ENCODE data around the gene PLEKHO2.
"Not testable (repeated sequence)": the region's sequence is repeated elsewhere in the genome, so short reads cannot be mapped to it uniquely, and the experiment has no call there.

Gene PLEKHO2, protein sequence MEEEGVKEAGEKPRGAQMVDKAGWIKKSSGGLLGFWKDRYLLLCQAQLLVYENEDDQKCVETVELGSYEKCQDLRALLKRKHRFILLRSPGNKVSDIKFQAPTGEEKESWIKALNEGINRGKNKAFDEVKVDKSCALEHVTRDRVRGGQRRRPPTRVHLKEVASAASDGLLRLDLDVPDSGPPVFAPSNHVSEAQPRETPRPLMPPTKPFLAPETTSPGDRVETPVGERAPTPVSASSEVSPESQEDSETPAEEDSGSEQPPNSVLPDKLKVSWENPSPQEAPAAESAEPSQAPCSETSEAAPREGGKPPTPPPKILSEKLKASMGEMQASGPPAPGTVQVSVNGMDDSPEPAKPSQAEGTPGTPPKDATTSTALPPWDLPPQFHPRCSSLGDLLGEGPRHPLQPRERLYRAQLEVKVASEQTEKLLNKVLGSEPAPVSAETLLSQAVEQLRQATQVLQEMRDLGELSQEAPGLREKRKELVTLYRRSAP

DNA sequence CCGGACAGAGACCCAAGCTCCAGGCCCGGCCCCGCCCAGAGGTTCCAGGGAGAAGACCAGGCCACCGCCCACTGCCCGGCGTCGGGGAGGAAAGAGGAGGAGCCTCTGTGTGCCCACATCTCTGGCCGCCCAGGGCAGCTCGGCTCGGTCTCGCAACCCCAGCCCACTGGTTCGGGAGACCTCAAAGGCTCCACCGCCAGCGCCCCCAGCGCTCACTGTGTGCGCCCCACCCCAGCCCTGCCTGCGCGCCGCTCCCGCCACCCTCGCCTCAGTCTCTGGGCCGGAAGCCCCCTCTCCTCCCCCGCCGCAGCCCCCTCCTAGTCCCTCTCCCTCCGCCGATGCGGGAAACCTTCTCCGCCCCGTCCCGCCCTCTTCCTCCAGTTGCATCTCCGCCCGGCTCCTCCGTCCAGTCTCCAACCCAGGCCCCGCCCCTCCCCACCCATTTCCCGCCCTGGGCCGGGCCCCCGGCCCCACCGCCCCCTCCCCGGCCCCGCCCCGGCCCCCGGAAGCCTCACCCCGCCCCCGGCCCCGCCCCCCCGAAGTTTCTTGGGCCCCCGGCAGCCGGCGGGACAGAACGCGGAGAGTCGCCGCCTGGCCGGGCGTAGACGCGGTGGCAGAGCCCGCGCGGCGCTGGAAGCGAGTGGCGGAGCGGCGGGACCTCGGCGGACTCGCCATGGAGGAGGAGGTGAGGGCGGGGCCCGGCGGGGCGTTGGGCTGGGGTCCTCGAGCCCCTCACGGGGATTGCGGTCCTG, at the start of gene PLEKHO2:
TSS of gene PLEKHO2 (plus strand) at position 572 of the 752 bp plus-strand sequence. CDS start at position 674, 102 bp downstream.
- Mint-ChIP-seq H3K4me1 (peaks cover 65% of the 10 kb centered on the region), H3K36me3 (peaks cover 6% of the 10 kb centered on the region), H3K4me3 (peak within 1 kb of the TSS; percentile 96), H3K27ac (peak within 1 kb of the TSS; percentile 76), H3K9me3 (no peaks in the 10 kb centered on the region), H3K27me3 (no peaks in the 10 kb centered on the region)
- ATAC-seq, result peak; percentile 91

DNA sequence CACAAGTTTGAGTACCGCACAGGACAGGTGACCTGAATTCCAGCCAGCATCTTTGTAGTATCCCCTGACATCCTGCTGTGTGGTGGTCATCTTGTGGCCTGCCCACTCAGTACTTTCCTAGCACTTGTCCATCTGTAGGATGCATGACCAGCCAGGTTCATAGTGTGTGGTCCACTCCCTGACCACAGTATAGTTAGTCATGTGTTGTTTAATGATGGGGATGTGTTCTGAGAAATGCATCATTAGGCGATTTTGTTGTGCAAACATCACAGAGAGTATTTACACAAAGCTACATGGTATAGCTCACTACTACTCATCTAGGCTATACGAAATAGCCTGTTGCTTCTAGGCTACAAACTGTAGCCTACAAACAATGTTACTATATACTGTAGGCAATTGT, 49.4 kb upstream of the PLEKHO2 start:
- no peaks in the 10 kb centered on the region for H3K36me3 Mint-ChIP-seq
- no peaks in the 10 kb centered on the region for H3K9me3 Mint-ChIP-seq
- no peak overlapping the region for H3K4me3 Mint-ChIP-seq
- no peak for ATAC-seq
- no peaks in the 10 kb centered on the region for H3K4me1 Mint-ChIP-seq
- H3K27ac Mint-ChIP-seq, result no peak overlapping the region
- no peaks in the 10 kb centered on the region for H3K27me3 Mint-ChIP-seq

- not testable (repeated sequence) for ATAC-seq, H3K9me3 Mint-ChIP-seq, H3K36me3 Mint-ChIP-seq, H3K27ac Mint-ChIP-seq, H3K27me3 Mint-ChIP-seq, H3K4me3 Mint-ChIP-seq, H3K4me1 Mint-ChIP-seq
Observed at GRCh38 chr15:64795299-64795698, 46.4 kb upstream of the PLEKHO2 start.

GRCh38 chr15:64795921-64796320, 45.8 kb upstream of the PLEKHO2 start:
- not testable (repeated sequence) for H3K27ac Mint-ChIP-seq, H3K27me3 Mint-ChIP-seq, H3K4me3 Mint-ChIP-seq, H3K9me3 Mint-ChIP-seq, ATAC-seq, H3K36me3 Mint-ChIP-seq, H3K4me1 Mint-ChIP-seq

DNA sequence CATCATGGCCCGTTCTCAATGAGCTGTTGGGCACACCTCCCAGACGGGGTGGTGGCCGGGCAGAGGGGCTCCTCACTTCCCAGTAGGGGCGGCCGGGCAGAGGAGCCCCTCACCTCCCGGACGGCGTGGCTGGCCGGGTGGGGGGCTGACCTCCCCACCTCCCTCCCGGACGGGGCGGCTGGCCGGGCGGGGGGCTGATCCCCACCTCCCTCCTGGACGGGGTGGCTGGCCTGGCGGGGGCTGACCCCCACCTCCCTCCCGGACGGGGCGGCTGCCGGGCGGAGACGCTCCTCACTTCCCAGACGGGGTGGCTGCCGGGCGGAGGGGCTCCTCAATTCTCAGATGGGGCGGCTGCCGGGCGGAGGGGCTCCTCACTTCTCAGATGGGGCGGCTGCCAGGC, 42.8 kb upstream of the PLEKHO2 start:
- H3K4me1 Mint-ChIP-seq, H3K36me3 Mint-ChIP-seq, H3K27ac Mint-ChIP-seq, H3K27me3 Mint-ChIP-seq, H3K4me3 Mint-ChIP-seq, H3K9me3 Mint-ChIP-seq, ATAC-seq: not testable (repeated sequence)

DNA sequence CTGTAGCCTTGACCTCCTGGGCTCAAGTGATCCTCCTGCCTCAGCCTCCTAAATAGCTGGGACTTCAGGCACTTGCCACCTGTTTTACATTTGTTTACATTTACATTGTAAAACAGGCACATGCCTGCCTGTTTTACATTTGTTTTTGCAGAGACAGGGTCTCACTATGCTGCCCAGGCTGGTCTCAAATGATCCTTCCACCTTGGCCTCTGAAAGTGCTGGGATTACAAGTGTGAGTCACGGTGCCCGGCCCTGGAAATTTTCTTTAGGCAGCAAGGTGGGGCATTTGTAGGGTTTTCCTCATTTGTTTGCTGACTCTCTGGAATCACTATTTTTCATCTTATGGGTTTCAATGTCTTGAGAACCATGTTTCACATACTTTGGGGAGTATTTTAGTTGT, 41.2 kb upstream of the PLEKHO2 start:
- no peaks in the 10 kb centered on the region for H3K9me3 Mint-ChIP-seq
- no peak for ATAC-seq
- H3K27ac Mint-ChIP-seq, result no peak overlapping the region
- no peaks in the 10 kb centered on the region for H3K27me3 Mint-ChIP-seq
- H3K4me1 Mint-ChIP-seq, result no peaks in the 10 kb centered on the region
- no peak overlapping the region for H3K4me3 Mint-ChIP-seq
- no peaks in the 10 kb centered on the region for H3K36me3 Mint-ChIP-seq

DNA sequence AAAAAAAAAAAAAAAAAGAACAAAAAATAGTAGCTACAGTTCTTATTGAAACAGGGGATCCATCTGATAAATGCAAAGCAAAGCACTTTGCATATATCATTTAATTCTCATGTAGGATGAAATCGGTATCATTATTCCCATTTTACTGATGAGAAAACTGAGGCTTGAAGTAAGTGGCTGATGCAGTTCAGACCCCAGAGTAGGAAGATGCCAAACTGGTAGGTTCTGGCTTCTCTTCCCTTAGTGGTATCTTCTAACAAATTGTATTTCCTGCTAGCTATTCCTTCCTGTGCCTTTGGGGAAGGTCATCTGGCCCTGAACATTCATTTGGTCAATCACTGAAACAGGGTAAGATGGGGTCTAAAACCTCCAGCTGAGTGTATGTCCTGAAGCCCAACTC, 38.2 kb upstream of the PLEKHO2 start:
- ATAC-seq, result no peak
- Mint-ChIP-seq H3K27me3 (peaks cover 8% of the 10 kb centered on the region), H3K4me3 (no peak overlapping the region), H3K27ac (no peak overlapping the region), H3K9me3 (no peaks in the 10 kb centered on the region), H3K4me1 (no peaks in the 10 kb centered on the region), H3K36me3 (no peaks in the 10 kb centered on the region)

DNA sequence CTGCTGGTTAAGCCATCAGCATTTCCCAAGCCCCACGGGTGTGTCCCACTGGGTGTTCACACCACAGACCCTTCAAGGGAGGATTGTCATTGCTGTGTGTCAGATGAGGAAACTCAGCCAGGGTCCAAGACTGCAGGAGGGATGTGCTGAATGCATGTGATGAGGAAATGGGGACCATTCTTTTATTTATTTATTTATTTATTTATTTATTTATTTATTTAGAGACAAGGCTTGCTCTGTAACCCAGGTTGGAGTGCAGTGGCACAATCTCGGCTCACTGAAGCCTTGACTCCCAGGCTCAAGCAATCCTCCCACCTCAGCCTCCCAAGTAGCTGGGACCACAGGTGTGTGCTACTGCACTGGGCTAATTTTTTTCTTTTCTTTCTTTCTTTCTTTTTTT, 37.1 kb upstream of the PLEKHO2 start:
- peaks cover 1% of the 10 kb centered on the region for H3K4me1 Mint-ChIP-seq
- ATAC-seq, result no peak
- H3K27me3 Mint-ChIP-seq, result peaks cover 8% of the 10 kb centered on the region
- no peaks in the 10 kb centered on the region for H3K36me3 Mint-ChIP-seq
- no peaks in the 10 kb centered on the region for H3K9me3 Mint-ChIP-seq
- H3K4me3 Mint-ChIP-seq, result no peak overlapping the region
- H3K27ac Mint-ChIP-seq, result peak overlapping the region; percentile 13

- Mint-ChIP-seq H3K4me3 (no peak overlapping the region), H3K9me3 (no peaks in the 10 kb centered on the region), H3K4me1 (peaks cover 19% of the 10 kb centered on the region), H3K36me3 (no peaks in the 10 kb centered on the region), H3K27me3 (peaks cover 8% of the 10 kb centered on the region), H3K27ac (no peak overlapping the region)
- ATAC-seq, result no peak
Observed at GRCh38 chr15:64806509-64806908, 35.2 kb upstream of the PLEKHO2 start.

DNA sequence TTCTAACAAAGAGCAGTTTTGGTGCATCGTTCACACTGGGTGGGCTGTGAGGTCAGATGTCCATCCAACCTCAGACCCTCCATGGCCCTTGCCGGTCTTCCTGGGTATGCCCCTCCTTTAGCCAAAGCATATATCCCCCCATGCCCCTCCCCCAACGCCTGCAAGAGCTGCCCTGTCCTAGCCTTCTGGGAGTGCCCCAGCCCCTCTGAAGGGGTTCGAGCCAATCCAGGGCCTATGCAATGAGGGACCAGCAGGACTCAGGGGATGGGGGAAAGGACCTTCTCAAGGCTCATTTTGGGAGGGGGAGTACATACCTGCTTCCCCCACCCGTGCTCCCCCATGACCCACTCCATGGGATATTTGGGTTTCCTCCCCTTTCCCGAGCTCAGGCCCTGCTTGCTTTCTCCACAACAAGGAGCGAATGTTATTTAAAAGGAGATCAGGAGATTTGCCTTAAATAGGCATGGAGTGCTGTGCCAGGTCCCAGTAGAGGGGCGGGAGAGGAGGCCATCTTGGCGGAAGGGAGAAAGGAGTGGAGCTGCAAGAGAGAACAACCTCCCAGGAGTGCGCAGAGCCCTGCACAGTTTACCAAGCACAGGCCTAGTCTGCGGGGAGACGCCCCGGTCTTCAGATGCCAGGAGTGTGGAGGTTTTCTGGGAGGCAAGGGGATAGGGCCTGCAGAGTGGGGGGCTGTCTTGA, 34.5 kb upstream of the PLEKHO2 start:
- Mint-ChIP-seq H3K36me3 (no peaks in the 10 kb centered on the region), H3K27ac (no peak overlapping the region)

GRCh38 chr15:64807751-64808222, 33.9 kb upstream of the PLEKHO2 start:
- Mint-ChIP-seq H3K9me3 (no peaks in the 10 kb centered on the region), H3K4me1 (peaks cover 32% of the 10 kb centered on the region), H3K4me3 (no peak overlapping the region), H3K36me3 (no peaks in the 10 kb centered on the region), H3K27ac (no peak overlapping the region), H3K27me3 (peaks cover 8% of the 10 kb centered on the region)
- no peak for ATAC-seq

More for the DNA sequence above, 34.5 kb upstream of the PLEKHO2 start:
- H3K4me1 Mint-ChIP-seq, result peaks cover 26% of the 10 kb centered on the region
- H3K4me3 Mint-ChIP-seq, result no peak overlapping the region
- no peaks in the 10 kb centered on the region for H3K9me3 Mint-ChIP-seq
- H3K27me3 Mint-ChIP-seq, result peaks cover 8% of the 10 kb centered on the region
- no peak for ATAC-seq

GRCh38 chr15:64808785-64809453, 32.8 kb upstream of the PLEKHO2 start:
- no peaks in the 10 kb centered on the region for H3K9me3 Mint-ChIP-seq
- ATAC-seq, result no peak
- H3K4me3 Mint-ChIP-seq, result no peak overlapping the region
- H3K27me3 Mint-ChIP-seq, result peaks cover 8% of the 10 kb centered on the region
- H3K4me1 Mint-ChIP-seq, result peaks cover 42% of the 10 kb centered on the region
- no peaks in the 10 kb centered on the region for H3K36me3 Mint-ChIP-seq
- no peak overlapping the region for H3K27ac Mint-ChIP-seq

DNA sequence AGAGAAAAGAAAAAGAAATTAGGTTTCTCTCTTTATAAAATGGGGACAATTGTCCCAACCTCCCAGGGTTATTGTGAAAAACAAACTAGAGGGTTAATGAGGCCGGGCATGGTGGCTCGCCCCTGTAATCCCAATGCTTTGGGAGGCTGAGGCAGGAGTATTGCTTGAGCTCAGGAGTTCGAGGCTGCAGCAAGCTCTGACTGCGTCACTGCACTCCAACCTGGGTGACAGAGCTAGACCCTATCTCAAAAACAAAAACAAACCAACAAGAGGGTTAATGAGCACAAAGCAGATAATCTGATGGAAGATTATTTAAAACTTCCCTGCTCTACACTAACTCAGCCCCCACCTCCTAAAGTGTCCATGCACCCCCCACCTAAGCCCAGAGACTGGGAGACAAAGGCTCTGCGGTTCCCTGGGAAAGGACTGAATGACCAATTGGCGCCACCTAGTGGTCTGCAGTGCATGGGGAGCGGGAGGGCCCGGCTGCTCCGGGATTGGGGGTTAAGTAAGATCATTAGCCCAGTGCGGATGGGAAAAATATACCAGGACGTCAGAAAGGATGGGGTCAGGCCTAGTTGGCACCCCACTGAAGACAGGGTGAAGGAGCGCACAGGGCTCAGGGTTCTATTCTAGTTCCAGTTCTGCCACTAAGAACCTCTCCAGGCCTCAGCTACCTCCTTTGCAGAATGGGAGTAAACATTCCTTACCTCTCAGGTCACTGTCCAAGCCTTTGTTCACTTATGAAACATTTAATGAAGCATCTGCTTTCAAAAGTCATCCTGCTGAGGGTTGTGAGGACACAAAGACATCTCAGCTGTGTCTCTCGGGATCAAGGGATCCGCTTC, 31.8 kb upstream of the PLEKHO2 start:
- H3K27me3 Mint-ChIP-seq, result peaks cover 8% of the 10 kb centered on the region
- ATAC-seq, result peak; percentile 52
- no peak overlapping the region for H3K4me3 Mint-ChIP-seq
- no peaks in the 10 kb centered on the region for H3K36me3 Mint-ChIP-seq
- no peaks in the 10 kb centered on the region for H3K9me3 Mint-ChIP-seq
- H3K4me1 Mint-ChIP-seq, result peaks cover 42% of the 10 kb centered on the region
- peak overlapping the region; percentile 83 for H3K27ac Mint-ChIP-seq

All from stimulated activated memory B cell treated with anti-CD40 and anti-IgM and Interleukin-4, amounts not matched to agents 10 μg/mL and 1 μg/mL and 100 μg/mL, for 72 hours (primary cell).